Chondrocyte (in vitro differentiated cells): Measurements from ENCODE around the gene MAPKAP1. TPM values are rescaled to one million over a fixed set of nuclear protein-coding genes. Genes with fewer than 3 reads are reported as not detected.

Experiments
- DNase-seq: peaks from one replicate; pipeline ENCODE4 v3.0.0; 2021; ENCODE audit warnings: mixed read lengths, low spot score
- H3K27ac Mint-ChIP-seq: one replicate; pipeline ENCODE4 v1.8.0; 2021; ENCODE audit warnings: mild to moderate bottlenecking, moderate library complexity, mixed read lengths; ENCODE audit not compliant: unreplicated experiment
- H3K27me3 Mint-ChIP-seq: 2 replicates; pipeline ENCODE4 v1.8.0; 2021; ENCODE audit warnings: low read depth, mixed read lengths
- H3K36me3 Mint-ChIP-seq: 2 replicates; pipeline ENCODE4 v1.8.0; 2021; ENCODE audit warnings: low read depth, mixed read lengths
- H3K4me1 Mint-ChIP-seq: 2 replicates; pipeline ENCODE4 v1.8.0; 2021; ENCODE audit warnings: low read depth, mild to moderate bottlenecking, mixed read lengths
- H3K4me3 Mint-ChIP-seq: one replicate; pipeline ENCODE4 v1.8.0; 2021; ENCODE audit warnings: mild to moderate bottlenecking, moderate library complexity, mixed read lengths; ENCODE audit not compliant: unreplicated experiment
- H3K9me3 Mint-ChIP-seq: 2 replicates; pipeline ENCODE4 v1.8.0; 2021; ENCODE audit warnings: low read depth, mixed read lengths
- CTCF ChIP-seq: fragments of 200-600 bp; sonication (generic); IDR thresholded peaks from 2 replicates; pipeline ENCODE4 v1.5.0; 2021; ENCODE audit warnings: antibody characterized with exemption, mild to moderate bottlenecking, moderate library complexity
- total RNA-seq: library from RNA; stranded (reverse); gene quantifications from 3 replicates; pipeline ENCODE4 v1.2.1, GENCODE V29; 2021

Gene MAPKAP1
- total RNA-seq, 1 donor from 2014 or later, result 91.5 TPM

DNA sequence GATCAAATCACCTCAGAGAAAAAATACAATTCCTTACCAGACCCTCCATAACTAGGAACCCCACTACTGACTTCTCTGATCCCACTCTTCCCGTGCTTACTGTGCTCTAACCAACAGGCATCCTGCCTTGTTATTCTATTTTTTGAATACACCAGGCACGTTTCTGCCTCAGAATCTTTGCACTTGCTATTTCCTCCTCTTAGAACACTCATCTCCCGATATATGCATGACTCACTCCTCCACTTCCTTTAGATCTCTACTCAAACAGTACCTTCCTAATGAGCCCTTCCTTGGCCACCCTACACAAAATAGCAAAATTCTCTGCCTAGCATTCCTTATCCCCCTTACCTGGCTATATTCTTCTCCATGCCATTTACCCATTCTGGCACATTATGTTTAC is 43.9 kb downstream of the MAPKAP1 start:
- H3K36me3 Mint-ChIP-seq, result peaks cover 4% of the 10 kb centered on the region
- H3K27me3 Mint-ChIP-seq, result no peaks in the 10 kb centered on the region
- DNase-seq, result no peak
- no peak overlapping the region for H3K4me3 Mint-ChIP-seq
- peaks cover 11% of the 10 kb centered on the region for H3K4me1 Mint-ChIP-seq
- peak overlapping the region; percentile 61 for H3K27ac Mint-ChIP-seq
- H3K9me3 Mint-ChIP-seq, result no peaks in the 10 kb centered on the region
- TF ChIP-seq CTCF, result no peak

- H3K9me3 Mint-ChIP-seq, result no peaks in the 10 kb centered on the region
- no peak for TF ChIP-seq CTCF
- peaks cover 1% of the 10 kb centered on the region for H3K36me3 Mint-ChIP-seq
- no peak overlapping the region for H3K27ac Mint-ChIP-seq
- H3K4me1 Mint-ChIP-seq, result peaks cover 31% of the 10 kb centered on the region
- DNase-seq, result no peak
- H3K4me3 Mint-ChIP-seq, result no peak overlapping the region
- H3K27me3 Mint-ChIP-seq, result no peaks in the 10 kb centered on the region
Observed at GRCh38 chr9:125660557-125660956, 46.5 kb downstream of the MAPKAP1 start.

DNA sequence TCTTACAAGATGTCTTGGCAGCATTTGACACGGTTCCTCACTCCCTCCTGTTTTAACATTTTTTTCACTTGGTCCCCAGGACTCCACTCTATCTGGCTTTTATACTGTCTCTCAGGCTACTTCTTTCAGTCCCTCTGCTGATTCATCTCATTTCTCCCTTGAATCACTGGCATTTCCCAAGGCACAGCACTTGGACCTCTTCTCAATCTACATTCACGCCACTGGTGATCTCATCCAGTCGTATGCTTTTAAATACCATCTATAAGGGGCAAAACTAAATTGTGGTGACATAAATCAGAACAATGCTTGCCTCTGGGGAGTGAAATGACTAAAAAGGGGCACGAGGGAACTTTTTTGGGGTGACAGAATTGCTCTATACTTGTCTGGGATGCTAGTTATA is 47.1 kb downstream of the MAPKAP1 start:
- H3K27me3 Mint-ChIP-seq, result no peaks in the 10 kb centered on the region
- no peak for TF ChIP-seq CTCF
- peaks cover 34% of the 10 kb centered on the region for H3K4me1 Mint-ChIP-seq
- no peak overlapping the region for H3K4me3 Mint-ChIP-seq
- H3K36me3 Mint-ChIP-seq, result peaks cover 1% of the 10 kb centered on the region
- H3K27ac Mint-ChIP-seq, result no peak overlapping the region
- no peak for DNase-seq
- H3K9me3 Mint-ChIP-seq, result no peaks in the 10 kb centered on the region

DNA sequence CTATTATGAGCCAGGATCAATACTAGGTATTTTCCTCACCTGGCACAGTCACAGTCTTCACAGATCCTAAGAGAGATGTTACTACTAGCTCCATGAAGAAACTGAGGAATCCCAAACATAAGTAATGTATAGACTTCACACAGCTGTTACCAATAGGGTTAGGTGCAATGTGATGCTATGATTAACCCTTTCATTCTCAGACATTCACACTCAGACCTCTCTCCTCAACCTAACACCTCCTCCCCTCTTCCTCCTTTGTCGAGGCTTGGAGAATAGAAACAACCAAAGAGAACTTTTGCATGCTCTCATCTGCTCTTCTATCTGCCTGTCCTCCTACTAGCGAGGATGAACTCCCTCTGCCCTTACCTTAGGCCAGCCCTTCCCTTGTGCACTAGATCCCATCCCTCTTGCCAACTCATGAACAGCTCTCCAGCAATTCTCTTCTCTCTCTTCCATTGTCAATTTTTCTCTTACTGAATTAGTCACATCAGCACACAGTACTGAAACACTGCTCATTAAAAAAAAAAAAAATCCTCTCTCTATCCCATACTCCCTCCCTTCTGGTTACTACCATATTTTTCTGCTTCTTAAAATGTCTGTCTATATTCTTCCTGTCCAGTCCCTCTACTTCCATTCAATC is 47.7 kb downstream of the MAPKAP1 start:
- no peak for DNase-seq
- no peak overlapping the region for H3K27ac Mint-ChIP-seq

GRCh38 chr9:125656560-125656959 is 50.4 kb downstream of the MAPKAP1 start:
- no peak for TF ChIP-seq CTCF
- no peak for DNase-seq
- H3K27me3 Mint-ChIP-seq, result no peaks in the 10 kb centered on the region
- H3K27ac Mint-ChIP-seq, result peak overlapping the region; percentile 82
- no peak overlapping the region for H3K4me3 Mint-ChIP-seq
- no peaks in the 10 kb centered on the region for H3K36me3 Mint-ChIP-seq
- no peaks in the 10 kb centered on the region for H3K9me3 Mint-ChIP-seq
- peaks cover 46% of the 10 kb centered on the region for H3K4me1 Mint-ChIP-seq

More for the DNA sequence above, 47.7 kb downstream of the MAPKAP1 start:
- H3K4me3 Mint-ChIP-seq, result no peak overlapping the region
- no peak for TF ChIP-seq CTCF
- H3K27me3 Mint-ChIP-seq, result no peaks in the 10 kb centered on the region
- peaks cover 40% of the 10 kb centered on the region for H3K4me1 Mint-ChIP-seq
- no peaks in the 10 kb centered on the region for H3K9me3 Mint-ChIP-seq
- peaks cover 1% of the 10 kb centered on the region for H3K36me3 Mint-ChIP-seq
